Measurements from ENCODE around the gene DAPP1.
A peak's percentile ranks its signal among the peaks of the same experiment; 100 is the strongest.
"Not testable (repeated sequence)": the region's sequence is repeated elsewhere in the genome, so short reads cannot be mapped to it uniquely, and the experiment has no call there.

Gene DAPP1

DNA sequence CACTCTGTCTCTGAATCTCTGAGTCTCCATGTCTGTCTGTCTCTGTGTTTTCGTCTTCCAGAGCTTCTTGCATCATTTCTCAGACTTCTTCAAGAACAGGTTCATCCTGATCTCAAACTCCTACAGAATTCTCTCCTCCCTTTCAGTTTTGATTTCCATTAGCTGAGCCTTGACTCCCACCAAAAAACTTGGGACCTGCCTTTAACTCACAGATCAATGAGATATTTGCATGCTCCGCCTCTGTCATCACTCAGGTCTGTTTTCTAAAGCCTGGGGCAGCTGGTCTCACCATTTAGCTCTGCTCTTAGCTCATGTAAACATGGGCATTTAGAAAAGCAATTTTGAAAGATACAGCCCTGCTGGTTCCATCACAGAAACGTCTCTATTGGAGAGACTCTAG, 8.6 kb downstream of the DAPP1 start:
- DNase-seq = no peak

DNA sequence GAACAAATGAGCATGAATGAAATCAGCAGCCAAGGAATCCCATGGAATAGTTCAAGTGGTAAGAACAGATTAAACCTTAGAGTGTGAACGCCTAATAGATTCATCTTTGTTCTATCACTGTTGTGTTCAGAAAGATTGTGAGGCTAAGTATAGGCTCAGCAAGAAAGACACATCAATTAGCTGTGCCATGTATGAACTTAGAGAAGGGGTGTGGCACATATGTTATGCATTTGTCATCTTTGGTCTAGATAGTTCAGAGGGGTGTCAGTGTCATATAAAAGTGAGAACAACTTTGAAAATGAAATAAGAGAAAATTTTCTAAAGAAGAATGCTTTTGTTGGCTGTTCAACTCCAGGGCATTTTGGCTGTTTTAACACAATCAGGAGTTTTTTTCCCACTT, 9.4 kb downstream of the DAPP1 start:
- DNase-seq = no peak

DNA sequence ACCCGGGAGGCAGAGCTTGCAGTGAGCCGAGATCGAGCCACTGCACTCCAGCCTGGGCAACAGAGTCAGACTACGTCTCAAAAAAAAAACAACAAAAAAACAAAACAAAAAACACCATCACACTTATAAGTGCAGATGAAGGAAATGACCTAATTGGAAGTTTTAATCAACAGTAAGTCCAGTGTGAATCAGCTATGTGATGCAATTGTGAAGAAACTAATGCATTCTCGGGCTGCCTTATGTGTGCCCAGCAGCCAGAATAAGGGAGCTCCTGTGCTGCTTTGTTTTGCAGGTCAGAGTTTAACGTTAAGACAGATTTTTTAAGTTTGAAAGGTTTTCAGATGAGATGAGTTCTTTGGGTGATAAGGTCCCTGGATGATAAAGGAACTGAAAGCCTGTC, 10.8 kb downstream of the DAPP1 start:
- DNase-seq = no peak

DNA sequence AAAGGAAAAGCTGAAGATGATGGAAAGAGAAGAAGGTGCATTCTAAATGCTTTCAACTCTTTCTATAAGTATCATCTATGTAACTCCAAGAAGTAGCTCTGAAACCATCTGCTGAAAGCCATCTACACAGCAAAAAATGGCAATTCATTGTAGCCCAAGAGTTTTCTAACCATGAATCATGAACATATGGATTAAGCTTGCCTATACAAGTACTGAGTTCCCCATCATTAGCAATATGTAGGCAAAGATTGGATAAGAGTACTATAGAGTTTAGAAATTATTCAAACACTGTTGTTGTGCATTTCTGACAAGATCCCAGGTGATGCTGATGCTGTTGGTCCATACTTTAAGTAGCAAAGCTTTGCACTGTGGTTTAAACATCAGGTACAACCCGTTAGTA, 11.2 kb downstream of the DAPP1 start:
- DNase-seq = no peak

DNA sequence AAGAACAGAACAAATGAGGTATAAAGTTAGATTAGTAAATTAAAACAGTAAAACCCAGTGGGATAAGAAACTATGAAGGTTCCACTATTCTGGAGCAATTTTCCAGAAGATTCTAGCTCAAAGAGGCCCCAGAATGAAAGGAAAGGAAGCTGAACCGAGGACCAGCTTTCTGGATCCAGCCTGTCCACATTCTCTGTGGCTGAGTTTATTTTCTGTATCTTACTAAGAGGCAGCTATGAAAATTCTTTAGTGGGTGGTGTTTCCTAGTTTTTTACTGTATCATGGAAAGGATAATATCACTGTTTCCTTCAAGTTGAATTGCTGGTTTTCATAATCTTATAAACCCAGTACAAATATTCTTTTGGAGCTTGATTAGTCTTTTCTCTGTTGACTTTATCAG, 11.8 kb downstream of the DAPP1 start:
- no peak for DNase-seq

DNA sequence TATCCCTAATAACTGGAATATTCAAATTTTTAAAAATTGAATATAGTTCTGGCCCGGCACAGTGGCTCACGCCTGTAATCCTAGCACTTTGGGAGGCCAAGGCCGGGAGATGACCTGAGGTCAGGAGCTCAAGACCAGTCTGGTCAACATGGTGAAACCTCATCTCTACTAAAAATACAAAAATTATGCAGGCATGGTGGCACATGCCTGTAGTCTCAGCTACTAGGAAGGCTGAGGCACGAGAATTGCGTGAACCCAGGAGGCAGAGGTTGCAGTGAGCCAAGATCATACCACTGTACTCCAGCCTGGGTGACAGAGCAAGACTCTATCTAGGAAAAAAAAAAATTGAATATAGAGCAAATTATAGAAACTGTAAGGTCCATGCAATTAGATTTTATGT, 13.4 kb downstream of the DAPP1 start:
- DNase-seq = not testable (repeated sequence)

DNA sequence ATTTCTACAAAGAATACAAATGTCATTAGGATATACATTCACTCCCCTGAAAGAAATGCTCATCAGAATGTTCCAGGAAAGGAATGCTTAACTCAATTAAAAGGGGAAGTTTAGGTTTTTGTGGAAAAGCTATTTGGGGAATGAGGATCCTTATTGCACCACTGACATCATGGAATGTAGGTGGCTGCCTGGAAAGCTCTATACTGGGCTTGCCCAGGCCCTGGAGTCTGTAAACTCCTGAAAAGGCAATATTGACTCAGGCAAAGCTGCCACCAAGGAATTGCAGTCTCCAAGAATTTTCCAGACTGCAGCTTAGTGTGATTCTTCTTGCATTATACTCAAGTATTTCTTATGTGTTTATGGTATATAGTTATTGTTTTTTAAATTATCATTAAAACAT, 15.7 kb downstream of the DAPP1 start:
- DNase-seq = no peak

DNA sequence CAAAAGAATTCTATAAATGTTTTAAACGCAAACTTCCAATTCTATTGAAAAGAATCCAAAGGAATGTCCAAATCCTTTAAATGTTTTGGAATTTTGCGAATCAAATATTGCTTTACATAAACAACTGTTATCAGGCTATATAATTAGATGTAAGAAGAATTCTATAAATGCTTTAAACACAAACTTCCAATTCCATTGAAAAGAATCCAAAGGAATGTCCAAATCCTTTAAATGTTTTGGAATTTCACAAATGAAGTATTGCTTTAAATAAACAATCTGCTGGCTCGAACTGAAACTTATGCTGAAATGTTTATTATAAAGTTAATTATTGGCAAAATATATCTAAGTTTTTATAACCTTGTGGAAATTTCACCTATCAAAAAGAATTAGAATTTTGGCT, 16.1 kb downstream of the DAPP1 start:
- no peak for DNase-seq

DNA sequence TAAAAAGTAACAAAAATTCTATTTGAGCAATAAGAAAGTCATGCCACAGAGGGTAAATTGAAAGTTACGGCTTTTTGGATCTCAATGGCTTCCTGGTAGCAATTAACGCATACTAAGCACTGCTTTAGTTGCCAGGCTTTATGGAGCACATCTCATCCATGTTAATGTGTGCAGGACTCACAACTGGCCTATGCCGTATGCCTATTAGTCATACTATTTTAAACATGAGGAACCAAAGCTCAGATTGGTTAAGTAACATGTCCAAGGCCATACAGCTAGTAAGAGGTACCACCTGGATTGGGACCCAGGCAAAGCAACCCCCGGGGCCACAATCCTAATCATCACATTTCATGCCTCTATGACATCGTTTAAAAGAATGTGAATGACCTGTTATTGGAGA, 17.1 kb downstream of the DAPP1 start:
- DNase-seq = no peak

DNA sequence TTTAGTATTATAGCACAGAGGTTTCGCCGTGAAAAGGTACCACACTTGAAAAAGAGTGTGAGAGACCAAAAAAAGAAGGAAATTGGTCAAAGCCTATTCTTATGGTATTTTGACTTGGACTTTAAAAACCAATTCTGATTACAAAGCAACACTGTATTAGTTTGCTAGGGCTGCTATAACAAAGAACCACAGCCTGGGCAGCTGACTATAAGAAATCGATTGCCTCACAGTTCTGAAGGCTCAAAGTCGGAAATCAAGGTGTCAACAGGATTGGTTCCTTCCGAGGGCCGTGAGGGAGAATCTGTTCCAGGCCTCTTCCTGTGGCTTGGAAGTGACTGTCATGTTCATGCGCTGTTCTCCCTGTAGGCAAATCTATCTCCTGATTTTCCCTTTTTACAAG, 17.9 kb downstream of the DAPP1 start:
- no peak for DNase-seq

DNA sequence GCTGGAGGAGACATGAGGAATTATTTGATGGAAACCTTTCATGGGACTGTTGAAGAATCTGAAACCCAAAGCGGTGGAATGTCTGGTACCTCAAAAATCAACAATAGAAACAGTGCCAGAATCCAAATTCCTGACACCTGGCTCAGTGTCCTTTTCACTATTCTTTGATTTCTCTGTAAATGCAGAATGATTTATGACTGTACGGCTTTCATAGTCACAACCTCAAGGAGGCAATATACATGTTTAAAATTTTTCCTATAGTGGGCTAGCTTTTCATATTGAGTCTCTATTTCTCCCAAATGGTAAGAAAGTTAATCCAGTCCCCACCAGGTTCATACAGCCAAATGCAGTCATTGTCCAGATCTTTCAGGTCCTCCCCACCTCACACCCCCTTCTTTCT, 19.3 kb downstream of the DAPP1 start:
- no peak for DNase-seq

DNA sequence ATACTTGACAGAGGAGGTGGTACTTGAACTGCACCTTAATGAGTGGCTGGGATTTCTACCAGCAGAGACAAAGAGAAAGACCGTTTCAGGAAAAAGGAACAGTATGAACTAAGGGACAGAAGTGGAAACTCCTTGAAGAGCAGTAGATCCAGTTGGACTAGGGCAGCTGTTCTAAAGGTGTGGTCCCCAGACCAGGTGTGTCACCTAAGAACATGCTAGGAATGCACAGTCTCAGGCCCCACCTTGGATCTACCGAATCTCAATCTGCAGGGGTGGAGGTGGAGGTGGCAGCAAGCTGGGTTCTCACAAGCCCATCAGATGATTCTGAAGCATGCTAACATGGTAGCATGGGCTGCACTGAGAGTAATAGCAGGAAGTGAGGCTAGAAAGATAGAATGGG, 22.3 kb downstream of the DAPP1 start:
- no peak for DNase-seq

DNA sequence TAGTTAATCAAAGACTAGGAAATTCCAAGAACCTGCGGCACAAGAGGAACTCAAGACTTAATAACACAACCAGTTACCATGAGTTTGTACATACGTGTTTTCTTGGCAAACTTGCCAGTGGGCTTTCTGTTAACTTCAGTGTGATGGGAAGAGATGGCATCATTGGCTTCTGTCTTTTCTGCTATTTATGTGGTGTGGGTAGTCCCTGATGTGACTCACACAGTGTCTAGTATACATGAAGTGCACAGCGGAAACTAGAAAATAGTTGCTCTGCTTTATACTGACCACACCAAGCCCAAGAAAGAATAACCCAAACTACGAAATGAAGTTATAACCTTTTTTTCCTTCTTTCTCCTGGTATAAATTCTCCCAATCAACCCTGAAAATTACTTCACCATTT, 24.5 kb downstream of the DAPP1 start:
- no peak for DNase-seq

DNA sequence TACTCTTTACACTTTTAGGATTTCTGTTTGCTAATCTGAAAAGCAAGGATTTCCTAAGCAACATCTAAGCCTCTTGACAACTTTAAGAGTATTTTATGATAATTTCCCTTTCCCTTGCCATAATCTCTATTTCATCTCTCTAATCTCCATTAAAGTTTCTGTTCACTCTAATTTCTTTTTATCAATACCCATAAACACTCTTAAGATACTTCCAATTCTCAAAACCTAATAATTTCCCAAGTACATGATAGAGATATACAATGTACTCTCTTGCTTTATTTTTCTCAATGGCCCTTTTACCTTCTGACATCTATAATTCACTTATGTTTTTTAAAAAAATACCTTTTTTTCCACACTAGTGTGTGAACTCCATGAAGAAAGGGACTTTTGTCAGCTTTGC, 26.8 kb downstream of the DAPP1 start:
- DNase-seq = no peak

DNA sequence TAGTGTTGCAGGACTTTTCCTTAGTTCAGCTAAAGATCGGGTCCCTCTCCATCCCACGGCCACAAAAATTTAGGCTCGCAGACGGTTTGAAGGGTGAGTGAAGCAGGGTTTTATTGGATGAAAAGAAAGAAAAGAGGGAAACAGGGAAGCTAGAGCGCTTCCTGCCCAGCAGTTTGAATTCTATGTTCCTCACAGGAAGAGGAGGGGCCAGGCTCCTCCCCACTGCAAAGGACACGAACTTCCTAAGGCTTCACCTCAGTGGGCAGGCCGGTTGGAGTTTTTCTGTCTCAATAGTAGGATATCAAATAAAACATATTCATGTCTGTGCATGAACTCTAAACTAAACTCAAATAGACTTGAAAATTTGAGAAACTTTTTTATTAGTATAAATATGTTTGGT, 27.4 kb downstream of the DAPP1 start:
- no peak for DNase-seq

DNA sequence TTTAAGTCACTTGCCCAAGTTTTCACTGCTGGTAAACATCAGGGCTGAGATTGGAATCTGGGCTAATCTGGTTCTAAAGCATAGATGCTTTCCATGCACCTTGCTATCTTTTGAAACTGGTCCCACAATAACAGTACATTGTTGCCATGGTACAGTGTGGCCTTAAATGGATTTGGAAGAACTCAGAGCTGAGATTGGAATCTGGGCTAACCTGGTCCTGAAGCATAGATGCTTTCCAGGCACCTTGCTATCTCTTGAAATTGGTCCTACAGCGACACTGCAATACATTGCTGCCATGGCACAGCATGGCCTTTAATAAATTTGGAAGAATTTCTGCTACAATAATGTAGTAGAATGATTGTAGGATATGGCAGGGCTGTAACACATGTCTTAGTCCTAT, 28.6 kb downstream of the DAPP1 start:
- no peak for DNase-seq

DNA sequence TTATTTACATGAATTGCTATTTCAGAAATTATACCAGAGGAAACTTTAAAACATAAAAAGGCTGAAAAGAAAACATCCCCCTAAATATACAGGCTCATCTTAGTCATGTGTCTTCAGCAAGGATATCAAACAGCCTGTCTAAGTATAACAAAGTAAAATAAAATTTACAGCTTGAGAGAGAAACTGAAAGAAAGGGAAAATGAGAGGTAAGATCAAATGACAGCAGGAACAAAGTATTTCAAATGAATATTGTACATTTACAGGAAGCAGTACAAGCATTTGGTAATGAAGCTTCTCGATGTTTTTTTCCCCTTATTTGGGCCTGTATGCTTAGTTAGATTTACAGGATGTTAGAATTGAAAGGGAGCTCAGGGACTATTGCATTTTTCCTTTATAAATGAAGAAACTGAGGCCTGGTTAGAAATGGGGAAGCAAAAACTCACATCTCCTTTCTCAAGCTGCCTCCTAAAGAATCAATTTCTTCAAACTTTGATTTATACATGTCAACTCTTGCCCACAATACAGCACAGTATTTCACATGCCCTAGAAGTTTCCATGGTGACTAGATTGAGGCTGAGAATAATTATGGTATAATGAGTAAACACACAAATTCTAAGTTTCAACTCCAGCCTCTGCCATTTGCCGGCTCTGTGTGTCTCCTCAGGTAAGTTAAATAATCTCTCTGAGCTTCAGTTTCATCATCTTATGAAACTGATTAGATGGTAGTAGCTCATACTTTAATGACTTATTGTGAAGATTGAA, 29.3 kb downstream of the DAPP1 start:
- DNase-seq = peak; percentile 23

DNA sequence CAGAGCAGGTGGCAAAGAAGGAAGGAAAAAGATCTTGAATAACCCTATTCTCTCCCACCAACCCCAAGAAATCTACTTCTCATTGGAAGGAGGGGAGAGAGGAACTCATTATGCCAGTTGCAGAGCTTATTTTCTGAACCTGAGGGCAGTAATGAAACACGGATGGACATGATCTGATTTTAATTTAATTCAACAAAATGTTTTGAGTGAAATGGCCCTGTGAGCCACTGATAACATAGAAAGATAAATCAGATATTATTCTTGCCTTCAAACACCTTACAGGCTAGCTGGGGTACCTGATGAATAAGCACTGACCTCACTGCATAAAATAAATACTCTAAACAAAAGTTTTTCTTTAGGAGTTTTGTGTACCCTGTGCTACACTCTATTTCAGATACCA, 30.3 kb downstream of the DAPP1 start:
- no peak for DNase-seq

DNA sequence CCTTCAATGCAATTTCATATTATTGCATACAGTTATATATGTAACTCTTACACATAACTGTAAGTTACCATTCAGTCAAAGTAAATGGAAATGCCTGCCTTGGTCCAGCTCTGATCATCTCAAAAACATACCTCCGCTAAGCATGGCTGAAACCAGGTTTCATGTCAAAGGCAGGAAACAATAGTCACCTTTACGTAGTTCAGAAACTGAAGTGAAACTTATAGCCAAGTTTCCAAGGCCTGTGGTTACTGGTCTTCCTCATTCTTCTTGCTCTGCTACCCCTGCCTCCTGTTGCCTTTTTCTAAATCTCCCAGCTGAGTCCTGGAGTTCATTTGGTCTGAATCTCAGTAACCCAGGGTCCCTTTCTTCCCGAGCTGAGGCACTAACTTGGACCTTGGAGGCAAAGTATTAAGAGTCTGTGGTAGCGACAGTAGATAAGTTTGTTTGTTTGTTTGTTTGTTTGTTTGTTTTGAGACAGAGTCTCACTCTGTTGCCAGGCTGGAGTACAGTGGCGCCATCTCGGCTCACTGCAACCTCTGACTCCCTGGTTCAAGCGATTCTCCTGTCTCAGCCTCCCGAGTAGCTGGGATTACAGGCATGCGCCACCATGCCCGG, 30.8 kb downstream of the DAPP1 start:
- DNase-seq = no peak

DNA sequence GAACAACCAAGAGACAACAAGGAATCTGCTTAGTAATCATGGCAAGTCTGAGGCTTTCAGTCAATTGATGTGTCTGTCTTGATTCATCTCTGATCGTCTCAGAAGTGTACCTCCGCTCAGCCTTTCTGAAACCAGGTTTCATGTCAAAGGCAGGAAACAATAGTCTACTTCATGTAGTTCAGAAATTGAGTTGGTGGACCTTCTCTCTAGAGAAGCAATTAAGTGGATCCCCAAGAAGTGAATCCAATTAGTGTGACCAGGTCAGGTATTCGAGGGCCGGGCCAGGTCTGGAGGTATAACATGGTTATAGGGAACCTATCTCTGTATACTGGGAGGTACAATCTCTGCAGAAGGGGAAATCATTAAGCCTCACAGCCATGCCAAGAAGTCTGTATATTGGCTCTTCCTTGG, 32.0 kb downstream of the DAPP1 start:
- no peak for DNase-seq

DNA sequence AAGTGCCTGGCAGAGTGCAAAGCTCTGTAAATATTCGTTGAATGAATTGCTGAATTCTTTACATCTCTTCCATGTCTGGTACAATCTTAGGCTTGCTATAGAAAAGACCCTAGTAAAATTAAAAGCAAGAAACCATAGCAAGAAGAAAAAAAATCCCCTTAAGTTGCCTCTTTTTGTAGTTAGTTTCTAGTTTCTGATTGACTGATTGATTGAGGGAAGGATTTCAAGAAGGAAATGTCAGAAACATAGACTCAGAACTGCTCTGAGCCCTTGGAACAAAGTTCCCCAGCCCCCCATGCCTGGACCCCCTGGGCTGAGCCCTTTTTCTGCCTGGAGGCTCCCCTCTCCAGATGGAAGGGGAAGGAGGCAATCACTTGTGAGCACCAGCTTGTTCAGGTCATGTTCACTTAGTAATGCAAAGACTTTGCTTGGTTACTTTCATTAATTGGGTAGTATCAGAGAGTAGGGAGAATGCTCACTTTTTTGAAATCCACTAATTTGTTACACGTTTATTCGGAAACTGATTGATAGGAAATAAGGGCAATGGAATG, 35.6 kb downstream of the DAPP1 start:
- DNase-seq = no peak

DNA sequence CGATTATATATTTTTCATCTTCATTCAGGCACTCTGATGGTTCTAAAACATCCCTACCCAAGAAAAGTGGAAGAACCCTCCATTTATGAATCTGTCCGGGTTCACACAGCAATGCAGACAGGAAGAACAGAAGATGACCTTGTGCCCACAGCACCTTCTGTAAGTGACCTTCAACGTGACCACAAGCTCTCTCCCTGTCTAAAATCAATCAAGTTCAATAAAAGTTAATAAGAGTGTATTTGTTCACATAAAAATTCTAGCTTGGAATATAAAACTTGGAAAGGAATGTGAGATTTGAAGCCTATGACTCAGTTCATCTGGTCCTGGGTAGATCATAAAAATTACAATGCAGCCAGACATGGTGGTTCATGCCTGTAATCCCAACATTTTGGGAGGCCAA, 36.6 kb downstream of the DAPP1 start:
- no peak for DNase-seq

DNA sequence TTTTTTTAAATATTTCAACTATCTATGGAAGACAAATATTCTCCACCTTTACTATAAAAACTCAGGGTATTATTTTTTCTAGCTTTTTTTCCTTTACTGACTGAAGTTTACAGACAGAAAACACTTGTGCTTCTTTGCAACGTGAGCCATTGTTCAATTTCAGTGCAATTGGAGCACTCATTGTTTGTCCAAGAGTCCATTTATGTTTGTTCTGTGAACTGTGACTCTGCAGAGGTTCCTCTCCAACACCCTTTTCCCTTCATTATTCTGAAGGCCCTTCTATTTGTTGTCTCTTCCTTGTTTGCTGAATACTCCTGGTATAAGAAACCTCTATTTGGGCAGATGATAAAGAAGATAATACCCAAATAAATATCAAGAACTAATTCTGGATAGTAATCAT, 37.4 kb downstream of the DAPP1 start:
- DNase-seq = no peak

DNA sequence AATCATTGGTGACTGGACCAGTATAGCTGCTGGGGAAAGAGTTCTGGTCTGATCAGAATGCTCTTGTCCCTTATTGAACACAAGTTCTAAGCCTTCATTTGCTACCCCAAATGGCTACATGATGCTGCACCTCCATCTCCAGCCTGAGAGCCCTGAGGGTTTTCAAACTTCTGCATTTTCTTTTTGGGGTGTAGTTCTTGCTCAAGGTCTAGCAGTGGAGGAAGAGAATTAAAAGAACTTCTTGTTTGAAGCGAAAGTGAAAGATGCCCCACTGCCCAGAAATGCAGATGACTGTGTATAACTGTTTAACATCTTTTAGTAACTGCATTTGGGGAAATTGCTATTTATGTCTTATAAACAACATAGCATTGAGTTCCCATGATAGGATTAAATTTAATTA, 39.1 kb downstream of the DAPP1 start:
- DNase-seq = no peak

DNA sequence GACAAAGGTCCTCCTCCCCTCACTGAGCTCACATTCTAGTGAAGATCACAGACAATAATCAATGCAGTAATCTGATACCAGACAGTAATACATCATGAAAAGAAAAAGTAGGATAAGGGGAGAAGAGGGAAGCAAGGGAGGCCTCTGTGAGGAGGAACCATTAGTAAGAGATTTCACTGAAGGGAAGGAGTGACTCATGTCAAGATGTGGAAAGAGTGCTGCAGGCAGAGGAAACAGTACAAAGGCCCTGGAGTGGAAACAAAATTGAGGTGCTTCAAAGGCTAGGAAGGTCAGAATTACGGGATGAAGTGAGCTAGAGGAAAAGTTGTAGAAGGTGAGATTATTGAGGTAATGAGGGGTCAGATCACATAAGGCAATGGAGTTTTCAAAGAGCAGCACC, 39.5 kb downstream of the DAPP1 start:
- no peak for DNase-seq
